Occipital lobe (tissue), 2 donors: ENCODE measurements around the gene EXOC4. TPM values are rescaled to one million over a fixed set of nuclear protein-coding genes. Genes with fewer than 3 reads are reported as not detected.

Source experiments
- DNase-seq: peaks from one replicate; lab custom pipeline; 2025; lab: John Stamatoyannopoulos, UW
- total RNA-seq: library from RNA; depleted of rRNA; stranded (reverse); fragments of >200 nt; gene quantifications from one replicate; pipeline ENCODE4 v1.2.3, GENCODE V29; 2014

The EXOC4 gene
- total RNA-seq, 1 donor from 2014 or later = 341 TPM

- DNase-seq = no peak
These were observed 320.0 kb downstream of the EXOC4 start for GRCh38 chr7:133572843-133573242.

GRCh38 chr7:133573554-133574265 is 320.8 kb downstream of the EXOC4 start:
- no peak for DNase-seq

GRCh38 chr7:133575726-133576440 is 323.0 kb downstream of the EXOC4 start:
- DNase-seq = no peak

- DNase-seq = no peak
These were observed 323.8 kb downstream of the EXOC4 start for GRCh38 chr7:133576612-133577168.

GRCh38 chr7:133582766-133583523 is 330.1 kb downstream of the EXOC4 start:
- no peak for DNase-seq

GRCh38 chr7:133583545-133584171 is 330.8 kb downstream of the EXOC4 start:
- DNase-seq = no peak

GRCh38 chr7:133584956-133585668 is 332.2 kb downstream of the EXOC4 start:
- DNase-seq = no peak

- DNase-seq = no peak
These were observed 333.4 kb downstream of the EXOC4 start for GRCh38 chr7:133586253-133586652.

- no peak for DNase-seq
These were observed 335.0 kb downstream of the EXOC4 start for GRCh38 chr7:133587903-133588302.

GRCh38 chr7:133590795-133591194 is 337.9 kb downstream of the EXOC4 start:
- no peak for DNase-seq

- DNase-seq = no peak
These were observed 338.9 kb downstream of the EXOC4 start for GRCh38 chr7:133591704-133592340.

- DNase-seq = no peak
These were observed 340.7 kb downstream of the EXOC4 start for GRCh38 chr7:133593561-133593960.

- DNase-seq = no peak
These were observed 348.7 kb downstream of the EXOC4 start for GRCh38 chr7:133601617-133602016.

GRCh38 chr7:133602291-133602690 is 349.4 kb downstream of the EXOC4 start:
- no peak for DNase-seq

GRCh38 chr7:133606991-133607390 is 354.1 kb downstream of the EXOC4 start:
- no peak for DNase-seq

- no peak for DNase-seq
These were observed 356.9 kb downstream of the EXOC4 start for GRCh38 chr7:133609806-133610205.

- no peak for DNase-seq
These were observed 359.1 kb downstream of the EXOC4 start for GRCh38 chr7:133611955-133612354.

GRCh38 chr7:133613250-133613790 is 360.4 kb downstream of the EXOC4 start:
- no peak for DNase-seq

GRCh38 chr7:133614251-133614650 is 361.4 kb downstream of the EXOC4 start:
- DNase-seq = no peak

- no peak for DNase-seq
These were observed 366.1 kb downstream of the EXOC4 start for GRCh38 chr7:133618970-133619369.
